Stimulated activated CD8-positive, alpha-beta memory T cell treated with anti-CD3 and anti-CD28 coated beads, Interleukin-7, amount 100 ng/mL, for 48 hours (primary cell): ENCODE measurements around the gene HEPACAM.

Source experiments
- DNase-seq, 2 donors: peaks; one replicate each; pipeline ENCODE4 v3.0.0-alpha.2; 2020; ENCODE audit warnings: low read depth in 1 of 2; ENCODE audit errors: extremely low read depth in 1 of 2

HEPACAM gene

DNA sequence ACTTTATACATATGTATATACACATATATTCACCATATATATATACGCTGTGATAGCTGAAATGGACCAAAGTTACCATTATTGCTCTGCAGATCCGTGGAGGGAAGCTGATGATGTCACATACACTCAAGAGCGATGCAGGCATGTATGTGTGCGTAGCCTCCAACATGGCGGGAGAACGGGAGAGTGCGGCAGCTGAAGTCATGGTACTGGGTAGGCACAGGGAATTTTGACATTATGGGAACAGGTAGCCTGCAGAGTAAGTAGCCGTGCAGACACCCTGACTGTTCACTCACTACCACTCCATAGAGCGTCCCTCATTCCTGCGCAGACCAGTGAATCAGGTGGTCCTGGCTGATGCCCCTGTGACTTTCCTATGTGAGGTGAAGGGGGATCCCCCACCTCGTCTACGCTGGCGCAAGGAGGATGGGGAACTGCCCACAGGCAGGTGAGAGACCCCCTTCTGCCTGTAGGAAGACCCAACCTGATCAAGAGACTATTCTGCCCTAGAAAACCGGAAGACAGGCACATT lies 65.9 kb downstream of the HEPACAM start:
- no peak for DNase-seq

DNA sequence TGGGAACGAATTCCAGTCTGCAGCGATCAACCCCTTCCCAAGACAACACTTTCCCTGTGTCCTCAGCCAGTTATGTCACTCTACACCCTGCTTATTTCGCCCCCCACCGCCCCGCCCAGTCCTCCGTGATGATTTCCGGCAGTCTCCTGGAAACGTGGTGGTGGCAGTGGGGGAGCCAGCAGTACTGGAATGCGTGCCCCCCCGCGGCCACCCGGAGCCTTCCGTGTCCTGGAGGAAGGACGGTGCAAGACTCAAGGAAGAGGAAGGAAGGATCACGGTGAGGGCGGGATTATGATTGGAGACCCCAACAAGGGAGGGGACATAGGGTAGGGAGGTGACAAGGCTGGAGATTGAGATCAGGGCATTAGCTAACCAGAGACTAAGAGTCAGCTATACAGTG lies 66.5 kb downstream of the HEPACAM start:
- DNase-seq: no peak
